Muscle of leg (tissue), 11 donors: ENCODE measurements around the gene LGALS3. TPM values are rescaled to one million over a fixed set of nuclear protein-coding genes. Genes with fewer than 3 reads are reported as not detected.
A peak's percentile ranks its signal among the peaks of the same experiment; 100 is the strongest.

Experiments
- DNase-seq: peaks from one replicate; pipeline ENCODE4 v3.0.0; 2013
- H3K27ac ChIP-seq: one replicate; pipeline ENCODE4 v1.5.1; 2013; ENCODE audit warnings: mild to moderate bottlenecking, low read length, control low read depth
- H3K27me3 ChIP-seq: one replicate; pipeline ENCODE4 v1.6.1; 2013; ENCODE audit warnings: low read length; ENCODE audit not compliant: control insufficient read depth, insufficient read depth
- H3K36me3 ChIP-seq: one replicate; pipeline ENCODE4 v1.6.1; 2013; ENCODE audit warnings: low read length; ENCODE audit not compliant: control insufficient read depth, insufficient read depth
- H3K4me1 ChIP-seq: one replicate; pipeline ENCODE4 v1.6.1; 2013; ENCODE audit warnings: low read length; ENCODE audit not compliant: control insufficient read depth, insufficient read depth
- H3K4me3 ChIP-seq: one replicate; pipeline ENCODE4 v1.5.1; 2013; ENCODE audit warnings: low read length, control low read depth
- H3K9me3 ChIP-seq: replicated peaks from 2 replicates; pipeline ENCODE4 v1.6.1; 2013; ENCODE audit warnings: low read depth, low read length; ENCODE audit not compliant: control insufficient read depth
- WGBS: methylation state at CpG from one replicate; pipeline ENCODE4 v1.1.5; 2013; ENCODE audit warnings: missing lambda C conversion rate; ENCODE audit not compliant: insufficient coverage; 5-methylcytosine and 5-hydroxymethylcytosine counted together
- polyA plus RNA-seq, 8 donors: library from polyadenylated mRNA; unstranded; fragments of 120-200 nt; gene quantifications; one replicate each; pipeline versions ENCODE4 v1.2.1 to v1.2.3, GENCODE V29; 2013; ENCODE audit warnings: inconsistent platforms in 1 of 8, low replicate concordance in 1 of 8; ENCODE audit not compliant: insufficient read length in 8 of 8, insufficient read depth in 1 of 8
- total RNA-seq: library from RNA; stranded (reverse); fragments of 120-200 nt; gene quantifications from one replicate; pipeline ENCODE4 v1.2.4, GENCODE V29; 2013

The LGALS3 gene
- total and polyA plus RNA-seq, 9 donors, result 30.5 to 84.7 (median 39.5) TPM

DNA sequence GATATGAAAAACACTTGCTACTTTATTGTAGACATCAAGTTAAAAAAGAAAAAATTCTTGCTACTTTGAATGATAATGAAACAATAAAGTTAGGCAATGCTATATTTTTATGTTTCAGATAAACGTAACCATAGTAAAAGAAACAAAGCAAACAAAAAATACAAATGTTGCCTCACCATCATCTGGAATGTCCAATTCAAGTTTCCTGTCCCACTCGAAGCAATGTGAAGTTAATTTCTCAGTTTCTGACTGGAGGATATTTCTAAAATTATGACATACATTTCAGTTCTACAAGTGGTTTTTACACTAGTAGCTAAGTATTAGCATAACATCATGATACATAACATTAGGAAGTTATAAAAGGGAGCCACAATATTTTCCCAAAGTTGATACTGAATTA is 41.5 kb downstream of the LGALS3 start:
- no peaks in the 10 kb centered on the region for H3K4me1 ChIP-seq
- DNase-seq, result no peak
- H3K27me3 ChIP-seq, result no peaks in the 10 kb centered on the region
- H3K27ac ChIP-seq, result no peak overlapping the region
- H3K4me3 ChIP-seq, result no peak overlapping the region
- H3K36me3 ChIP-seq, result peaks cover 4% of the 10 kb centered on the region
- no peaks in the 10 kb centered on the region for H3K9me3 ChIP-seq
- WGBS, result no CpG with 5 or more reads among the region's 2 CpGs

- Histone ChIP-seq H3K36me3 (peaks cover 7% of the 10 kb centered on the region), H3K9me3 (no peaks in the 10 kb centered on the region), H3K27me3 (no peaks in the 10 kb centered on the region), H3K27ac (no peak overlapping the region), H3K4me3 (no peak overlapping the region), H3K4me1 (no peaks in the 10 kb centered on the region)
- no CpG with 5 or more reads among the region's 2 CpGs for WGBS
- DNase-seq, result no peak
Observed at GRCh38 chr14:55180006-55180405, 51.0 kb downstream of the LGALS3 start.

- Histone ChIP-seq H3K36me3 (peaks cover 7% of the 10 kb centered on the region), H3K27me3 (no peaks in the 10 kb centered on the region), H3K9me3 (no peaks in the 10 kb centered on the region), H3K27ac (no peak overlapping the region), H3K4me1 (no peaks in the 10 kb centered on the region), H3K4me3 (no peak overlapping the region)
- no CpG with 5 or more reads among the region's 4 CpGs for WGBS
- no peak for DNase-seq
Observed at GRCh38 chr14:55180434-55180833, 51.4 kb downstream of the LGALS3 start.

DNA sequence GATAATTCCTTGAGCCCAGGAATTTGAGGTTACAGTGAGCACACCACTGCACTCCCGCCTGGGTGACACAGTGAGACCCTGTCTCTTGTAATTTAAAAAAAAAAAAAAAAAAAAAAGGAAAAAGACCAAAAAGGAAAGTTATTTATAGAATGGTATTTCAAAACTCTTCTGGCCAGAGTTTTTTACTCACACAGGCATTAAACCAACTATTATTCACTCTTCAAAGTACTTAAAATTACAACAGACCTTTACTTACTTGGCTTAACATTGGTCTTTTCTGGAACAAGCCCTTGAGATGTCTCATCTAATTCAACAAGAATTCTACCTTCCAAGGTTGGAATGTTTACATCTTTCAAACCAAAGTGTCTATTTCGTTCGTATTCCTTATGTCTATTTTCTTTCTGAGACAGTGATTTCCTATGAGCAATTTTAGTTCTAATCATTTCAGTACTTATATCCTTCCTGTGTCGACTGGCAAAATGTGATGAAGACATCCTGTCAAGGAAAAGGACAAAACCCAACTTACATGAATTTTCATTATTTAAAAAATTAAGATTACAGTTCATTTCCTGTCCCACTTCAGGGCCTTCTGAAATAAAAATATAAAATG is 59.7 kb downstream of the LGALS3 start:
- no peak for DNase-seq
- peaks cover 8% of the 10 kb centered on the region for H3K4me1 ChIP-seq

GRCh38 chr14:55190906-55191202 is 61.8 kb downstream of the LGALS3 start:
- peak; percentile 25 for DNase-seq
- Histone ChIP-seq H3K9me3 (no peaks in the 10 kb centered on the region), H3K36me3 (no peaks in the 10 kb centered on the region), H3K4me1 (peaks cover 8% of the 10 kb centered on the region), H3K27me3 (no peaks in the 10 kb centered on the region), H3K4me3 (peak overlapping the region; percentile 74), H3K27ac (peak overlapping the region; percentile 9)
- WGBS, result 0% methylated on average over 3 of the region's 8 CpGs

More for the DNA sequence above, 59.7 kb downstream of the LGALS3 start:
- Histone ChIP-seq H3K9me3 (no peaks in the 10 kb centered on the region), H3K36me3 (peaks cover 5% of the 10 kb centered on the region), H3K27ac (no peak overlapping the region), H3K27me3 (no peaks in the 10 kb centered on the region), H3K4me3 (no peak overlapping the region)
- no CpG with 5 or more reads among the region's 4 CpGs for WGBS

DNA sequence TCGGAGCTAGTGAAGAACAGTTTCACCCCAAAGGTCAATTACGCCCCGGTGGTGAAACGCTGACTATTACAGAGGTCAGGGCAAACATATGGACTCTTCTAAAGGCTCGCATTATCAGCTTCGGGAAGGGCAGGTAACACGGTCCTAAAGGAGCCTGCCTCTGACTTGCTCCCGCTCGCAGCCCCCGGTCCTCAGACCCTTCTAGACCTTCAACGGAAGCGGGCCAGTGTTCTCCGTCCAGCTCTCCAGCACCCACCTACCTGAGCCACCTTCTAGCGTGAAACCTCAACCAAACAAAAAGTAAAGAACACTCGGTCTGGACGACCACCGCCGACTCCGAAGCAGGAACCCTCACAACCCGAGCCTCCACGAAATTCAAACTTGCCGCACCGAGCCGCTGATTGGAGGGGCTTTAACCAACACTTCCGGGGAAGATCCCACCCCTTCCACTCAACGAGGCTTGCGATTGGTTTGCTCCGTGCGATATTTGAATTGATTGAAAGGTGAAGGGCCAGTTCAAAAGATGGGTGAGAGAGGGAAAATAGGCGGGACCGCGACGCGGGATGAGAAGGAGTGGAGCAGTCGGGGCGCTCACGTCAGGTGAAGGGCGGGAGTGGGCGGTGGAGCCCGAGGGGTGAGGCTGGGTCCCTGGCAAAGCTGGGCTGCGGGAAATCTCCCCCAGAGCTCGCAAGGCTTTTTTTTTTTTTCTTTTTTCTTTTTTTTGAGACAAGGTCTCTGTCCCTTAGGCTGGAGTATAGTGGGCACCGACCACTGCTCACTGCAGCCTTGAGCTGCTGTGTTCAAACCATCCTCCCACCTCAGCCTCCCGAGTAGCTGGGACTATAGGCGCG is 62.4 kb downstream of the LGALS3 start, which contains the start of gene DLGAP5:
TSS of gene DLGAP5 (minus strand) at position 383 of the 851 bp plus-strand sequence. CDS start 2,406 bp downstream, outside the sequence.
- Histone ChIP-seq H3K27me3 (no peaks in the 10 kb centered on the region), H3K4me3 (peak within 1 kb of the TSS; percentile 74), H3K36me3 (no peaks in the 10 kb centered on the region), H3K4me1 (peaks cover 8% of the 10 kb centered on the region), H3K27ac (peak within 1 kb of the TSS; percentile 81), H3K9me3 (no peaks in the 10 kb centered on the region)
- peak; percentile 99 for DNase-seq
- WGBS, result 3% methylated on average over 25 of the region's 46 CpGs

GRCh38 chr14:55192054-55192621 is 63.1 kb downstream of the LGALS3 start:
- Histone ChIP-seq H3K9me3 (no peaks in the 10 kb centered on the region), H3K36me3 (no peaks in the 10 kb centered on the region), H3K4me3 (peak overlapping the region; percentile 74), H3K27me3 (no peaks in the 10 kb centered on the region), H3K4me1 (peaks cover 8% of the 10 kb centered on the region), H3K27ac (peak overlapping the region; percentile 81)
- 100% methylated on average over 1 of the region's 11 CpGs for WGBS
- no peak for DNase-seq

DNA sequence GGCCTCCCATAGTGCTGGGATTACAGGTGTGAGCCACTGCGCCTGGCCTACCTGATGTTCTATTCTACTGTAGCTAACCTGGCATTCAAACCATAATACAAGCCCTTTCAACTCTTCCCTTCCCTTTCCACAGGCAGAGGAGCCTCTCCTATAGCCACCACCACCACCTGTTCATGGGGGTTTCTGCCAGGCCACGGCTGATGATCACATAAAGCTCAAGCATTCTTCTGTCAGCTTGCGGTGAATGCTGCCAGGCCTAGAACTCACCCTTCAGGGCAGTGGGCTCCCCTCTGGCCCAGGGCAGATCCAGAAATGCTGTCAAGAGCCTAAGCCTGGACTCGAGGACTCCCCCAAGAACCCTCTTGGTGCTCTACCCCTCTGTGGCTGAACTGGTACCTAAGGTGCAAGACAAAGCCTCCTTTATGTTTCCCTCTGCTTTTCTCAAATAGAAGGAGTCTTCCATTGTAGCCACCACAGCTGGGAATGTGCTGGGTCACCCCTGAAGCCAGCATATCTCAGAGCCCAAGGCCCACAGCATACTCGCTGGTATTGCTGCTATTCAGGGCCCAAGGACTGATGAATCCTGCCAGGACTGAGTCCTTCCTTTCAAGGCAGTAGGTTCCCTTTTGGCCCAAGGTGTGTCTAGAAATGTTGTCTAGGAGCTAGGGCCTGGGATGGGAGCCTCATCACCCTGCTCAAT is 65.8 kb downstream of the LGALS3 start:
- 81% methylated on average over 5 of the region's 5 CpGs for WGBS
- Histone ChIP-seq H3K9me3 (no peaks in the 10 kb centered on the region), H3K4me1 (peaks cover 7% of the 10 kb centered on the region), H3K27ac (no peak overlapping the region), H3K36me3 (no peaks in the 10 kb centered on the region), H3K4me3 (no peak overlapping the region), H3K27me3 (no peaks in the 10 kb centered on the region)
- no peak for DNase-seq
